NCI-H510A (cell line): ENCODE results near the gene COX7A2L.
"Not testable (repeated sequence)": the region's sequence is repeated elsewhere in the genome, so short reads cannot be mapped to it uniquely, and the experiment has no call there.

Source experiments
- DNase-seq: peaks from one replicate; lab custom pipeline; 2025; lab: John Stamatoyannopoulos, UW

Gene COX7A2L

GRCh38 chr2:42339191-42339912 lies 21.7 kb downstream of the COX7A2L start:
- DNase-seq = no peak

DNA sequence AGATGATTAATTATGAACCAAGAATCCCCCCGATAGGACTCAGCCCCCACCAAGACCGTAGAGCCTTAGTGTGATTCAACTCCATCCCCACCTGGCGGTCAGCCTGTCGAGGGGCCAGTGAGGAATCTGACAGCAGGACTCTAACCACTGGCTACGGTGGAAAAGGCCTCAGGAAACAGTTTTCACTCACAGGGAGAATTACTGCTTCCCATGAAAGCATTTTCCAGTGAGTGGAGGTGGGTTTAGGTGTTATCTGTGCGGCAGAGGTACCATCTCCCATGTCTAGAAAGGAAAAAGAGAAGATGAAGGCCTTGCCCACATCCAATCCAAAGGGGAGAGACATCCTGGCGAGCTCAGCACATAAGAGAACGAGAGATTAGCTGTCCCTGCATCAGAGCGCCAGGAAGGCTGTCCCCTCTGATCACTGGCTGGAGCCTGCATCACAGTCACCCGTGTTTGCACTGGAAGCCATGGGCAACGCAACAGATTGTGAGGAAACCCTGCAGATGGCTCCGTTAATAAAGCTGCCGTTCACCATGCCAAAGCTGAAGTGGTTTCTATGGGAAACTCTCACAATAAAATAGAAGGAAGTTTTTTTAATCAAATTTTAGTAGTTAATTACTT lies 22.3 kb downstream of the COX7A2L start:
- no peak for DNase-seq

DNA sequence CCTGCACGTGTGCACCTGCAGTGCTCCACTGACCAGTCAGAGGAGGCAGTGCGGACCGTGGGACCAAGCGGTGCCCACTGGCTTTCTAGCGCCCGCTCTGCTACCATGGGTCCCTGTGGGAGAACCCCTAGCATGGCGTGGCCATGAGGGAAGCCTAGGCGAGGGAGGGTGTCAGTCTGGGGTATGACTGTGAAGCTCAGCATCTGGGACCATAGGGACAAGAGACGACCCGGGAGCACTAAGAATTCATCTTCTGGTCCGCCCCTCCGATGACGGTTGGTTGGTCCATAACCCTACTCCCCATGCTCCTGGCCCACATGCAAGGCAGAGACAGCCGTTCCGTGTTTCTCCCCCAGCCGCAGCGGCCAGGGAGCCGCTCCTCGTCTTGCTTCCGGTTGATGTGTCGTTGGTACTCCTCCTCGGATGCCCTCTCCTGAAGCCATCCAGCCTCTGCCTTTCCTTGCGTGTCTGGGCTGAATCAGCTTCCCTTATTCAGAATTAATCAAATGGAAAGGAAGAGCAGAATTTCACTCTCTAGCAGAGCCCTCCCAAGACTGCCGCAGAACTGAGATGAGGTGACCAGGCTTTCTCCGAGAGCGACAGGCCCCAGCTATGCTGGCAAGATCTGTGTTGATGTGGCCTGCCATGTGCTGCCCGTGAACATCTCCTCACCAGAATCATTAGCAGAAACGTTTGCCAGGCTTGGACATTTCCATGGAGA lies 23.0 kb downstream of the COX7A2L start:
- no peak for DNase-seq

- no peak for DNase-seq
Measured at GRCh38 chr2:42337356-42337820, 23.6 kb downstream of the COX7A2L start.

DNA sequence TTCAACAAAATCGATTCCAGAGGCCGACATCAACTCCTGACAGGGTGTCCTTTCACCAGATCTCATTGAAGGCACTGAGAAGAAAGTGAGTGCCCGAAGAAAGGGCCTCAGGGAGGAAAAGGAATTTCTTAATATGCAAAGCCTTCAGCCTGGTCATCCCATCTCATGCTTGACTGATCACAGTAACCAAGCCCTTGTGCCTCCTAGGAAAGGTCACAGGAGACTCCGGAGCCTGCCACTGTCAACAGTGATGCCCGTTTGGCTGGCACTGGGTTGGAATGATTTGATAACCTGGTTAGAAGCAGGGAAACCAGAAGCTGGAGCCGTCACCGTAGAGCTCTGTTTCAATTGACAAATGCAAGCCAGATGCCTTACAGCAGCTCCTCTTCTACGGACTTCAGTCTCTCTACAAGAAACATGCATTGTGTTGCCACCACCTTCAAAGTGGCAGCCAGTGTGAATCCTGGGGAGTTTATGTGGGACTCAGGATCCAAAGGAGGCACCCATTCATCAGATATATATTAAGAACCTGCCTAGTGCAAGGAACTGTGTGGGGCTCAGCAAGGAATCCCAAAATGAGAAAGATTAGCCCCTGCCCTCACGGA lies 24.6 kb downstream of the COX7A2L start:
- no peak for DNase-seq

DNA sequence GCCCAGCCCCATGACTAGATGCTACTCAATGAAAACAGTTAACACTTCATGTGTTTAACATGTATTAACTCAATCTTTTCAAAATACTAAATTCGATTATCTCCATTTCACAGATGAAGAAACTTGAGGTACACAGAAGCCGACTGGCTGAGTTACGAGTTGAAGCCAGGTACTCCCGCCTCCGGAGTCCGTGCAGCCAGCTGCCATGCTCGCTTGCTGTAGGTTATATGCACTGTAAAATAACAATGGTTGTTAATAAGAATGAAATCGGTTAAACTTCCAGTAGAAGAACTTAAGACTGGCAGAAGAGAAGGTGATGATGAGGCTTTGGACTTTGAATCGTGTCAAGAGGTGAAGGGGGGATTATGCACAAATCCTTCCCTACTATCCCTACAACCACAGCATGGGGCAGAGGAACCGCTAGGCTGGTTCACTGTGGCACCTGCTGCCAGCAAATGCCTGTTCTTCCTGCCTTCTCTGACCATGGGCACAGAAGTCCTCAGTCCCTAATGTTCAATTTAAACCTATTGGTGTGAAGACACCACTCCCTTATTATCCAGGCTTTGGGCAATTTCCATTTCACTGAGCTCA lies 25.4 kb downstream of the COX7A2L start:
- no peak for DNase-seq

DNA sequence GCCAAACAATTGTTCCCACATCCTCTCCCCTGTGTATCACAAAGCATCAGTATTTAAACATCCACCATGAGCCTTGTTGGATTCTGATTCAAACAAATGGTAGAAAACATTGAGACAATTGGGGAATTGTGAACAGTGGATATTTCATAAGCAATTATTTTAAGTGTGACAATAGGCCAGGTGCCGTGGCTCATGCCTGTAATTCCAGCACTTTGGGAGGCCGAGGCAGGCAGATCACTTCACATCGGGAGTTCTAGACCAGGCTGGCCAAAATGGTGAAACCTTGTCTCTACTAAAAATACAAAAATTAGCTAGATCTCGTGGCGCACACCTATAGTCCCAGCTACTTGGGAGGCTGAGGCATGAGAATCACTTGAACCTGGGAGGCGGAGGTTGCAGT lies 26.2 kb downstream of the COX7A2L start:
- not testable (repeated sequence) for DNase-seq

- DNase-seq = no peak
Measured at GRCh38 chr2:42334220-42334619, 26.8 kb downstream of the COX7A2L start.

DNA sequence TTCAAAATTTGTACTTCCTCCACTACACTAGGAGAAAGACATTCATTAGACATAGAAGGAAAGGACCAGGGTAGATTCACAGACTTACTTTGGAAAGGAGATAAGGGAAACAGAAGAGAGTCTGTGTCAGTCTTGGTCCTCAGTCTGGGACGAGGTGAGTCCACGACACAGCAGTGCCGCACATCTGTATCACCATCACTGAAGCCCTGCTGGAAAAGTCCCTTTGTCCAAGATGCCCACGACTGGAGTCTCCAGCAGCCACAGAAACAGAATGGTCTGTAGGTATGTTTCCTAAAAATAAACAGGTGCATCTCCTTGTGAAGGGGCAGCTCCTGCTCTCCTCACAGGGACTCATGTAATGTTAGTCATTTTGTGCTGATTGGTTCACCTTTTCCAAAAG lies 27.4 kb downstream of the COX7A2L start:
- no peak for DNase-seq

DNA sequence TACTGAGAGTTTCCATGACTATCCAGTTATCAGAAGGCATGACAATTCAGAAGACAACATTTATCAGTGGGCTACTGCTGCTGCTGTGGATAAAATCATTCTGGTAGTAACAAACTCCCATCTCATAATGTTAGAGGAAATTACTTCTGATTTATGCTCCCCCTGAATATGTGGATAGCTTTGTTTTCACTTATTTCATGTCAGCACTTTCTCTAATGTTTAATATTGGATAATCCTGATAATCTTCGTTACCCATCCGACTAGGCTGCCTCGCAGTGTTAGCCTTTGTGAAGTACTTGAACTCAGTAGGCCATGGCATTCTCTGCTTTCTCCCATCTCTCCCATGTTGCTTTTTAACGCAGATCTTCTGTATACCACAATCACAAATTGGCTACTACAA lies 28.4 kb downstream of the COX7A2L start:
- no peak for DNase-seq

- no peak for DNase-seq
Measured at GRCh38 chr2:42331569-42332284, 29.3 kb downstream of the COX7A2L start.

DNA sequence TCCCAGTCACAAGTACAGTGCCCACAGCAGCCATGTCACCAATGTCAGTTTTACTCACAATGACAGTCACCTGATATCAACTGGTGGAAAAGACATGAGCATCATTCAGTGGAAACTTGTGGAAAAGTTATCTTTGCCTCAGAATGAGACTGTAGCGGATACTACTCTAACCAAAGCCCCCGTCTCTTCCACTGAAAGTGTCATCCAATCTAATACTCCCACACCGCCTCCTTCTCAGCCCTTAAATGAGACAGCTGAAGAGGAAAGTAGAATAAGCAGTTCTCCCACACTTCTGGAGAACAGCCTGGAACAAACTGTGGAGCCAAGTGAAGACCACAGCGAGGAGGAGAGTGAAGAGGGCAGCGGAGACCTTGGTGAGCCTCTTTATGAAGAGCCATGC lies 31.3 kb downstream of the COX7A2L start:
- DNase-seq = no peak

- DNase-seq = no peak
Measured at GRCh38 chr2:42328923-42329322, 32.1 kb downstream of the COX7A2L start.

- no peak for DNase-seq
Measured at GRCh38 chr2:42328148-42328833, 32.7 kb downstream of the COX7A2L start.

DNA sequence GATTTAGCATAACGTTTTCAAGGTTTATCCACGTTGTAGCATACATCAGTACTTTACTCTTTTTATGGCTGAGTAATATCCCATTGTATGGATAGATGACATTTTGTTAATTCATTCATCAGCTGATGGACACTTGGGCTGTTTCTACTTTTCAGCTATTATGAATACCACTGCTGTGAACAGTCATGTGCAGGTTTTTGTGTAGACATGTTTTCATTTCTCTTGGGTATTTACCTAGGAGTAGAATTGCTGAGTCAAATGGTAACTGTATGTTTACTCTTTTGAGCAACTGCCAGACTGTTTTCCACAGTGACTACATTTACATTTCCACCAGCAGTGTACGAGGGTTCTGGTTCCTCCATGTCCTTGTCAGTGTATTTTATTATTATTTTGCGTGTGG lies 33.9 kb downstream of the COX7A2L start:
- peak; percentile 18 for DNase-seq

- DNase-seq = no peak
Measured at GRCh38 chr2:42325609-42326008, 35.4 kb downstream of the COX7A2L start.

- DNase-seq = no peak
Measured at GRCh38 chr2:42324949-42325348, 36.1 kb downstream of the COX7A2L start.

DNA sequence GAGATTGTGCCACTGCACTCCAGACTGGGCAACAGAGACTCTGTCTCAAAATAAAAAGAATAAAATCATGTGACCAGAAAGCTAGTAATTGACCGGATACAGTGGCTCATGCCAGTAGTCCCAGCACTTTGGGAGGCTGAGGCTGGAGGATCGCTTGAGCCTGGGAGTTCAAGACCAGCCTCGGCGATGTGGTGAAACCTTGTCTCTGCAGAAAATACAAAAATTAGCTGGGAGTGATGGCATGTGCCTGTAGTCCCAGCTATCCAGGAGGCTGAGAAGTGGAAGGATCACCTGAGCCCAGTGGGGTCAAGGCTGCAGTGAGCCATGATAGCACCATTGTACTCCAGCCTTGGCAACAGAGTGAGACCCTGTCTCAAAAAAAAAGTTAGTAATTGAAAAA lies 36.8 kb downstream of the COX7A2L start:
- DNase-seq = no peak

DNA sequence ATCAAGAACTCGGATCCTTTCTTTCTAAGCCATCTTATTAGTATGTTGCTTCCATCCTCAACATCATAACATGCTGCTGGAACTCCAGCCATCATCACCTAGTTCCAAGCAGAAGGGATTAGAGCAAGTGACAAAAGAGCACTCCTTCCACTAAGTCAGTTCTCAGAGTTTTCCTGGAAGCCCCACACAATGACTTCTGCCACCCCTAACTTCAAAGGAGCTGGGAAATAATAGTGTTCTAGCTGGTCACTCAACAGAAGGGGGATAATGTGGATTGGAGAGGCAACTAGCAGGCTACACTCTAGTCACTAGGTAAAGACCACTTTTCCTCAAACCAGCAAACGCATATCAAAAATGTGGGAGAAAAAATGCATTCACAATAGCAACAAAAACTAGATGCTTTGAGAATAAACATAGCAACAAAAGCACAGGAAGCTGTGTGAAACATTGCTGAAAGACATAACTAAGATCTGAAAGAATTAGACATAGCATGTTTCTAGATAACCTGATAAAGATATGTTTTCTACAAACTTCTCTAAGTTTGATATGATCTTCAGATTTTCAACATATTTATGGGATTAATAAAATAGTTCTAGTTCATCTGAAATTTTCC lies 39.5 kb downstream of the COX7A2L start:
- no peak for DNase-seq

GRCh38 chr2:42319265-42319664 lies 41.8 kb downstream of the COX7A2L start:
- no peak for DNase-seq

DNA sequence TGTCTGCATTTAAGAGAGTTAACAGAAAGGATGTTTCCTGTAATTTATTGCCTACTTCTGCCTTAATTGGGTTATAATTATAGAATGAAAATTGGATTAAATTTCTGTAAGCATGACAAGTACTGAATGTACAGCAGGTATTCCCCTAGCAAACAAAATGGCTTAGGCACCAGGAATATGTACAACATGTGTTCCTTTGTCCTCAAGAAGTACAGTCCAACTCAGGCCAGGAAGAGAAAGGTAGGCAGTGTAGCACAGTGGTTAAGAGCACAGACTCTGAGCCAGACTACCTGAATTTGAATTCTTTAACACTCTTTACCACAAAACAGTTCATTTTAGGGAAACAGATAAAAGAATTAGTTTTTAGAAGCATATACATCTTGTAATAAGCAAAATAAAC lies 43.1 kb downstream of the COX7A2L start:
- no peak for DNase-seq
